ENCODE results near the gene DNAJB8. TPM values are rescaled to one million over a fixed set of nuclear protein-coding genes. Genes with fewer than 3 reads are reported as not detected.

Gene DNAJB8
- total and polyA plus RNA-seq, 11 donors, result not detected

- Histone ChIP-seq H3K27me3 (peaks cover 5 to 48% (median 20%) of the 10 kb centered on the region in 9 donors), H3K27ac (no peak overlapping the region), H3K36me3 (no peaks in the 10 kb centered on the region), H3K9me3 (no peaks in the 10 kb centered on the region), H3K4me1 (peaks cover 0 to 26% (median 9%) of the 10 kb centered on the region in 12 donors), H3K4me3 (no peak overlapping the region)
- no peak for DNase-seq
- 93 to 96% (median 94%) methylated on average over 14 to 19 of the region's 19 CpGs for WGBS, 4 donors
- ATAC-seq, result no peak
- intact Hi-C loops (cut with DNase I), result loop anchor here (1.0 to 10.0 kb wide), 12 partner anchors 54 to 331 kb away; no protein-coding TSS in a partner anchor
- TF ChIP-seq, protein P1, sequence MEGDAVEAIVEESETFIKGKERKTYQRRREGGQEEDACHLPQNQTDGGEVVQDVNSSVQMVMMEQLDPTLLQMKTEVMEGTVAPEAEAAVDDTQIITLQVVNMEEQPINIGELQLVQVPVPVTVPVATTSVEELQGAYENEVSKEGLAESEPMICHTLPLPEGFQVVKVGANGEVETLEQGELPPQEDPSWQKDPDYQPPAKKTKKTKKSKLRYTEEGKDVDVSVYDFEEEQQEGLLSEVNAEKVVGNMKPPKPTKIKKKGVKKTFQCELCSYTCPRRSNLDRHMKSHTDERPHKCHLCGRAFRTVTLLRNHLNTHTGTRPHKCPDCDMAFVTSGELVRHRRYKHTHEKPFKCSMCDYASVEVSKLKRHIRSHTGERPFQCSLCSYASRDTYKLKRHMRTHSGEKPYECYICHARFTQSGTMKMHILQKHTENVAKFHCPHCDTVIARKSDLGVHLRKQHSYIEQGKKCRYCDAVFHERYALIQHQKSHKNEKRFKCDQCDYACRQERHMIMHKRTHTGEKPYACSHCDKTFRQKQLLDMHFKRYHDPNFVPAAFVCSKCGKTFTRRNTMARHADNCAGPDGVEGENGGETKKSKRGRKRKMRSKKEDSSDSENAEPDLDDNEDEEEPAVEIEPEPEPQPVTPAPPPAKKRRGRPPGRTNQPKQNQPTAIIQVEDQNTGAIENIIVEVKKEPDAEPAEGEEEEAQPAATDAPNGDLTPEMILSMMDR (IDR thresholded peaks at IDR 0.05), result no peak
- TF ChIP-seq POLR2A (IDR thresholded peaks at IDR 0.05), result no peak
These were observed 38.5 kb downstream of the DNAJB8 start for GRCh38 chr3:128427872-128428822.

GRCh38 chr3:128427175-128427857 is 39.4 kb downstream of the DNAJB8 start:
- H3K27ac ChIP-seq, result no peak overlapping the region
- no peak overlapping the region for H3K4me3 ChIP-seq
- peaks cover 0 to 18% (median 4%) of the 10 kb centered on the region in 12 donors for H3K4me1 ChIP-seq
- TF ChIP-seq, protein P1 (IDR thresholded peaks at IDR 0.05), result no peak
- TF ChIP-seq POLR2A (IDR thresholded peaks at IDR 0.05), result no peak
- 90 to 93% (median 91%) methylated on average over 15 of the region's 15 CpGs for WGBS, 4 donors
- DNase-seq (no peak), ATAC-seq (no peak)
- intact Hi-C loops (cut with DNase I), result loop anchor here (1.0 to 10.0 kb wide), 12 partner anchors 55 to 330 kb away; no protein-coding TSS in a partner anchor
- no peaks in the 10 kb centered on the region for H3K9me3 ChIP-seq
- H3K27me3 ChIP-seq, result peaks cover 0 to 40% (median 11%) of the 10 kb centered on the region in 9 donors
- no peaks in the 10 kb centered on the region for H3K36me3 ChIP-seq

- Histone ChIP-seq H3K27me3 (peaks cover 0 to 30% (median 1%) of the 10 kb centered on the region in 9 donors), H3K9me3 (no peaks in the 10 kb centered on the region), H3K4me3 (peak overlapping the region in 10 of 12 donors; percentile 12 to 50 (median 34)), H3K36me3 (no peaks in the 10 kb centered on the region), H3K27ac (no peak overlapping the region), H3K4me1 (peaks cover 0 to 14% (median 4%) of the 10 kb centered on the region in 12 donors)
- ATAC-seq, result peak; percentile 21 to 93 (median 80)
- DNase-seq, result peak in 4 of 5 donors; percentile 36 to 83 (median 46)
- intact Hi-C loops (cut with DNase I), result loop anchor here (1.0 to 10.0 kb wide), 13 partner anchors 56 to 329 kb away; no protein-coding TSS in a partner anchor
- TF ChIP-seq, protein P1 (IDR thresholded peaks at IDR 0.05), result peak; percentile 52 to 99 (median 89)
- no peak for TF ChIP-seq POLR2A (IDR thresholded peaks at IDR 0.05)
- WGBS, 4 donors, result 9 to 13% (median 10%) methylated on average over 42 to 66 of the region's 66 CpGs
These were observed 40.4 kb downstream of the DNAJB8 start for GRCh38 chr3:128426128-128426921.
